HG03135 (cell line): ENCODE data around the gene TAPBP.
"Not testable (repeated sequence)": the region's sequence is repeated elsewhere in the genome, so short reads cannot be mapped to it uniquely, and the experiment has no call there.

Experiments
- ATAC-seq: cut with Tn5 transposase; IDR thresholded peaks from one replicate; pipeline ENCODE4 v1.9.1; 2021; ENCODE audit warnings: mild to moderate bottlenecking, moderate library complexity; ENCODE audit not compliant: unreplicated experiment

TAPBP gene

GRCh38 chr6:33313709-33314514 is at the start of gene TAPBP:
TAPBP (minus strand) TSS chr6:33314078; CDS start chr6:33314041, 37 bp downstream.
- ATAC-seq: peak; percentile 29

GRCh38 chr6:33363486-33363885 is 49.6 kb upstream of the TAPBP start:
- ATAC-seq: not testable (repeated sequence)

GRCh38 chr6:33359331-33359730 is 45.5 kb upstream of the TAPBP start:
- ATAC-seq: no peak

GRCh38 chr6:33357160-33357871 is 43.4 kb upstream of the TAPBP start:
- not testable (repeated sequence) for ATAC-seq

- no peak for ATAC-seq
These were observed 42.4 kb upstream of the TAPBP start for GRCh38 chr6:33356295-33356694.

- ATAC-seq: not testable (repeated sequence)
These were observed 42.0 kb upstream of the TAPBP start for GRCh38 chr6:33355860-33356259.

GRCh38 chr6:33347816-33348215 is 33.9 kb upstream of the TAPBP start:
- ATAC-seq: no peak

GRCh38 chr6:33346972-33347371 is 33.1 kb upstream of the TAPBP start:
- ATAC-seq: not testable (repeated sequence)

- ATAC-seq: peak; percentile 28
These were observed 31.1 kb upstream of the TAPBP start for GRCh38 chr6:33344701-33345697.

GRCh38 chr6:33343953-33344611 is 30.2 kb upstream of the TAPBP start:
- peak; percentile 76 for ATAC-seq

GRCh38 chr6:33343606-33343952 is 29.7 kb upstream of the TAPBP start:
- ATAC-seq: not testable (repeated sequence)

GRCh38 chr6:33339193-33339592 is 25.3 kb upstream of the TAPBP start:
- no peak for ATAC-seq

- ATAC-seq: no peak
These were observed 22.6 kb upstream of the TAPBP start for GRCh38 chr6:33336495-33336894.

- ATAC-seq: no peak
These were observed 22.0 kb upstream of the TAPBP start for GRCh38 chr6:33335916-33336315.

- ATAC-seq: no peak
These were observed 19.8 kb upstream of the TAPBP start for GRCh38 chr6:33333666-33334065.

GRCh38 chr6:33330736-33331135 is 16.9 kb upstream of the TAPBP start:
- ATAC-seq: no peak

GRCh38 chr6:33329058-33329457 is 15.2 kb upstream of the TAPBP start:
- ATAC-seq: no peak

- no peak for ATAC-seq
These were observed 10.2 kb upstream of the TAPBP start for GRCh38 chr6:33324125-33324524.

- ATAC-seq: peak; percentile 15
These were observed 9.7 kb upstream of the TAPBP start for GRCh38 chr6:33323623-33323948.

- ATAC-seq: no peak
These were observed 7.3 kb upstream of the TAPBP start for GRCh38 chr6:33321227-33321626.
